Stimulated activated CD4-positive, alpha-beta T cell treated with anti-CD3 and anti-CD28 coated beads, Interleukin-4, amount 100 ng/mL, for 4 hours (primary cell): Measurements from ENCODE around the gene ERC1.

Source experiments
- DNase-seq, 2 experiments: peaks; one replicate each; pipeline ENCODE4 v3.0.0-alpha.2; 2020

ERC1 gene

DNA sequence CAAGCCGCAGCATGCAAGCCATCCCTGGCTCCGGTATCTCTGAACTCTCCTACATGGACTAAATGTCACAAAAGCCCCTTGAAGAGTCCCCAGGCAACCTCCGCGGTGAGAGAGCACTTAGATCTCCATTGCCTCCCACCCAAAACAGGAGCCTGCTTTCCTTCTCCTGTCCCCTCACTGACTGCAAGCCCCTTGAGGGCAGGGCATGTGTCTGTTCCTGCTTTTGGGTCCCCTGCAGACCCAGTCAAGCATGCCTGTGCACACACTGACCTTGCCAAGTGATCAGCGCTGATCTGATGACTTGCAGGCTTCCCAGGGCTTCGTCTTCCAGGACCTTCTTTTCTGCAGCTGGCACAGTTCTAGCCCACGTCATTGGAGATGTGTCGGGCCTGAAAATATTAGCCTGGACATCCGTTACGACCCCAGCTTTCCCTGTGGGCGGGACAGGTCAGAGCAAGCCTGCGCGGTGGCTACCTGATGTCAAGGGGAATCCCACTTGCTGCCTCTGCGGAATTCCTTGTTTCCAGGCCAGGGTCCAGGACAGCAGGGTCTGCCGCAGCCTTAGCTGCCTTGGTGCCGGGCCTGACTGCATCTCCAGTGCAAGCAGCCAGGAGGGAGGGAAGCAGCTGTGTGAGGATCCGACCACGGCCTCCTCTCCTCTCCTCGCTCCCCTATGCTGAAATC, 510.8 kb downstream of the ERC1 start:
- no peak for DNase-seq

DNA sequence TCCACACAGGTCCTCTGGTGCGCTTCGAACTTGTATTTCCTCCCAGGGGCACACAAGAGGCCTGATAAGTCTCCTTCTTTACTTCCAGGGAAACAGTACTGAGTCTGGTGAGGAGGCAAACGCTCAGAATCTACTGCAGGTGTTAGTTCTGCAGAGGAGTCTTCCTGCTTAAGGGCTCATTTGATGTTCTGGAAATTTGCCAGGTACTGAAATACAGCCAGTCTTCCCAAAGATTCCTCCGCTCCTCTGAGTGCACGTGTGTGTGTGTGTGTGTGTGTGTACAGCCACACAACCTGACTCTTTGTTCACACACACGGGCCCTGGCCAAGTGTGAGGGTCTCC, 511.3 kb downstream of the ERC1 start:
- DNase-seq: no peak

DNA sequence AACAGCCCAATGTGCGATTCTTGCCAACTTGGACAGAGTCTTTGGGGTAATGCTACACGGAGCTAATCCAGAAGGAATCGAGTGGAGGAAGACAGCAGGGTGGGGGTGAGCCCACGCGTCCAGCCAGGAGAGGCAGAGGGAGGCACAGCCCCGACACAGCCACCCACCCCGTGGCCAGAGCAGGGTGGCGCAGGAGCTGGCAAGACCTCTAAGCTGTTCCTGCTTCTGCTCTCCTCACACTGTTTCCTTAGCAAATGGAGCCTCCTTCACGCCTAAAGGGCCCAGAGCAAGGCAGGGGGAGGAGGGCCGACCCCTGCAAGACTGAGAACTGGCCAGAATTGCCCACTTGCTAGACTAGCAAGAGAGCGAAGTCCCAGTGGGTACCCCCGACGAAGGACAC, 511.8 kb downstream of the ERC1 start:
- DNase-seq: no peak

- DNase-seq: no peak
These were observed 512.3 kb downstream of the ERC1 start for GRCh38 chr12:1503281-1503711.

DNA sequence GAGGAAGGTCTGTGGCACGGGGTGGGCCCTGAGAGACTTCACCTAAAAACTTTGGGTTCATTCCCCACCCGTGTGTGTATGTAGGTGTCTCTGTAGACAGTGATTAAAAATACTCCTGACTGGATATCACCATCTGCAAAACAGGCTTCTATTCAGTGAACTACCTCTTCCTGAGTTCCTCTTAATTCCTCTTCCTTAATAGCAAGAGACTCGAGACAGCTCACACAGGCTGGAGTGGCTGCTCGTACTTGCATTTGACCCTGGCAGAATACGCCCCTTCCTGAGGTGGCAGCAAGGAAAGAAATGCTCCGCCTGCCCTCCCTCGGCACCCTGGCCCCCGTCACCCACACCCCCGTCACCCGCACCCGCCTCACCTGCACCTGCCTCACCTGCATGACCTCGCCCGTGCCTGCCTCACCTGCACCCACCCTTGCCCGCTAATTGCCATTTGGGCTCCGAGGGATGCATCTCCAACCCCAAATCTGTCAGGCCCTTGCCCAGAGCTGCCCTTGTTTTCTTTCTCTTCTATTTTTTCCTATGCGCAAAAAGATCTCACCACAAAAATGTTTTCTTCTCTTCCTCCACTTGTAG, 513.4 kb downstream of the ERC1 start:
- no peak for DNase-seq

- no peak for DNase-seq
These were observed 513.9 kb downstream of the ERC1 start for GRCh38 chr12:1504895-1505311.

- no peak for DNase-seq
These were observed 514.6 kb downstream of the ERC1 start for GRCh38 chr12:1505576-1505975.

- DNase-seq: no peak
These were observed 516.3 kb downstream of the ERC1 start for GRCh38 chr12:1507308-1507707.

GRCh38 chr12:1509413-1510052, 518.5 kb downstream of the ERC1 start:
- DNase-seq: no peak

DNA sequence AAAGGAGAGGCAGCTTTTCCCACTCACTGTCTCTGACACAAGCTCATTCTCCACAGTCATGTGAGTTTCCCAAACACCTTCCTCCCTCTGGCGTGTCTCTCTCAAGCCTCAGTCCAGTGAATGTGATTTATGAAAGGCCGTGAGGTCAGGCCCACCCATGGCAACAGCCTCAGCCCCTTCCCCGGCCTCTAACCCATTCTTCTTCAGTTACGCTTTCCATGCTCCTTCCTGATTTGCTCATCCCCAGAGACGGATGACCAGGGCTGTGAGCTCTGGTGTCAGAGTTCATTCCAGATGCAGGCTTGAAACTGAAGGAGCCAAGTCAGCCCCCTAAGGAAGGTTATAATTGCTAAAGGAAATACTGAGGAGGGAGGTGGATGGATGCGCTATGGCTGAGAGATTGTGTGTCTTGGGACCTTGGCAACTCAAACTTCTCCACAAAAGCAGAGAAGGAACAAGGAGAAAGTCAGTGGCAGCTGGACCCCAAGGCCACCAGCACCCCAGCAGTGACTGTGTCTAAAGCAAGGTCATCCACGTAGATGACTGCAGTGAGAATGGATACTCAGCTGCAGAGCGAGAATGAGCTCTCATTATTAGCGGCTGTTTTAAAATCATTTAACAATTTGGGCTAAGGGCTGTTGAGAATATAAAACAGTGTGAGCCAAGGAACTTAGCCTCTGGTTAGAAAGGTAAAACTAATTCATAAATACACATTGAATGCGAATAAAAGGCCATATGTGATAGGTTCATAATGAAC, 519.2 kb downstream of the ERC1 start:
- DNase-seq: no peak

DNA sequence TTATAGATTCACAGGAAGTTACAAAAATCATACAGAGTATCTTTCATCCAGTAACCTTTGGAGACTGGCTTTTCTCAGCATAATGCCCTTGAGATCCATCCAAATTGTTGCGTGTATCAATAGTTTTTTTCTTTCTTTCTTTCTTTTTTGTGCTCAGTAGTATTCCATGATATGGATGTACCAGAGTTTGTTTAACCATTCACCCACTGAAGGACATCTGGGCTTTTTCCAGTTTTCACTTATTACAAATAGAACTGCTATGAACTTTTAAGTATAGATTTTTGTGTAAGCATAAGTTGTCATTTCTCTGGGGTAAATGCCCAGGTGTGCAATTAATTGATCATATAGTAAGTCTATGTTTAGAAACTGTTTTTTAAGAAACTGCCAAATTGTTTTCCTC, 524.0 kb downstream of the ERC1 start:
- DNase-seq: no peak

- DNase-seq: no peak
These were observed 524.4 kb downstream of the ERC1 start for GRCh38 chr12:1515428-1515827.

DNA sequence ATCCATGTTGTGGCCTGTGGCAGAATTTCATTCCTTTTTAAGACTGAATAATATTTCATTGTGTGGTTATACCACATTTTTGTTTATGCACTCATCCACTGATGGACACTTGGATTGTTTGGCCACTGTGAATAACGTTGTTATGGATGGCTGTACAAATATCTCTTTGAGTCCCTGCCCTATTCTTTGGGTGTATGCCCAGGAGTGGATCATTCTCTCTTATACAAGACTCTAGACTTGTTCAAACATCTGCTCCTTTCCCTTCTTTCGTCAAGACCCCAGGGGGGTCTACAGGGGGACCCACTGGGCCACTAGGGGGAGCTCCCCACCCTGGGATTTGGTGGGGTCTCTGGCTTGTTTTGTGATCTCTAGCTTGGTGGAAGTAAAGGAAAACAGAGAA, 526.0 kb downstream of the ERC1 start:
- no peak for DNase-seq

GRCh38 chr12:1517734-1518525, 526.9 kb downstream of the ERC1 start:
- DNase-seq: no peak

- no peak for DNase-seq
These were observed 527.8 kb downstream of the ERC1 start for GRCh38 chr12:1518591-1519516.

DNA sequence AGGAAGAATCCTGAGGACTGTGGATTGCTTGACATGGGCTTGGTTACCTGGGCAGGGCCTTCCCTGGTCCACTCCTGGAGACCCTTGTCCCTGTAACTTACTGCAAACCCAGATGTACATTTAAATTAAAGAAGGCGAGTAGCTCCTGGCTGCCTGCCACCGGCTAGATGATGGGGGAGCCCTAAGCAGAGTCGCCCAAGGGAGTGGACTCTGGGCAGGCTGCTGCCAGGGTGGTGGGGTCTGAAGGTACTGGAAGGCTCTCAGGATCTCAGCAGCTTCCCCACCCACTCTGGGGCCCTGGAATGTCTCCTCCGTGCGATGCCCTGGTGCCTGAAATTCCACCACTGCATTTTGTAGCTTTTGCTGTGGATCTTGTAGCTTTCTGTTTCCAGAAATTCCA, 528.6 kb downstream of the ERC1 start:
- DNase-seq: no peak

- DNase-seq: no peak
These were observed 532.0 kb downstream of the ERC1 start for GRCh38 chr12:1523046-1523445.

DNA sequence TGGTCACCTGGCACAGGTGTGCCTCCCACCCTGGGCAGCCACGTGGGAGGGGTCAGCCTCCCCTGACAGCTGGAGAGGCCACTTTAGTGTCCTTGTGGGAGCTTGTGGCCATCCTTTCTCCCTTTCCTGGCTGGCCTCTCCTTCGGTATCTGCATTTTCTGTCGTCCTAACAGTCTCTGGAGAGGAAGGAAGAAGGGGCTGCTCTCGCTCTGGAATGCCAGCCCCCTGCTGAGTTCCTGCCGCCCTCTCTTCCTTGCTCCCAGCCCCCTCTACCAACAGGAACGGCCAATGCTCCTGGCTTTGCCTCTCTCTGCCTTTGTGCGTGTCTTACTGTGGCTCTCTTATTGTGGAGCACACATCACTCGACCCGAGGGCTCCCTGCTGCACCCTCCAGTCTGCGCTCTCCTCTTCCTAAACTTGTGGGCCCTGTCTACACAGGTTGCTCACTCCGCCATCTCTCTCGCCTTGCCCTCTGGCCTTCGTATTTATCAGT, 532.6 kb downstream of the ERC1 start:
- DNase-seq: no peak

- DNase-seq: no peak
These were observed 534.8 kb downstream of the ERC1 start for GRCh38 chr12:1525858-1526257.

GRCh38 chr12:1527789-1528188, 536.8 kb downstream of the ERC1 start:
- no peak for DNase-seq

- DNase-seq: no peak
These were observed 537.8 kb downstream of the ERC1 start for GRCh38 chr12:1528791-1529190.
